Subcutaneous adipose tissue (tissue), 4 donors: ENCODE data around the gene TUBGCP5. TPM values are rescaled to one million over a fixed set of nuclear protein-coding genes. Genes with fewer than 3 reads are reported as not detected.

Experiments
- total RNA-seq, 4 donors: library from RNA; depleted of rRNA; stranded (reverse); fragments of >200 nt; gene quantifications; one replicate each; pipeline ENCODE4 v1.1.0, GENCODE V29; 2016
- TF ChIP-seq, protein P1 (sequence below): fragments of 450-650 bp; IDR thresholded peaks from one replicate; pipeline ENCODE4 v1.5.1; 2016; ENCODE audit warnings: low read depth, mild to moderate bottlenecking, control low read depth, antibody characterized with exemption, moderate library complexity

TUBGCP5 gene
- total RNA-seq, 4 donors from 2014 or later: 17.7 to 30.7 (median 27.0) TPM

DNA sequence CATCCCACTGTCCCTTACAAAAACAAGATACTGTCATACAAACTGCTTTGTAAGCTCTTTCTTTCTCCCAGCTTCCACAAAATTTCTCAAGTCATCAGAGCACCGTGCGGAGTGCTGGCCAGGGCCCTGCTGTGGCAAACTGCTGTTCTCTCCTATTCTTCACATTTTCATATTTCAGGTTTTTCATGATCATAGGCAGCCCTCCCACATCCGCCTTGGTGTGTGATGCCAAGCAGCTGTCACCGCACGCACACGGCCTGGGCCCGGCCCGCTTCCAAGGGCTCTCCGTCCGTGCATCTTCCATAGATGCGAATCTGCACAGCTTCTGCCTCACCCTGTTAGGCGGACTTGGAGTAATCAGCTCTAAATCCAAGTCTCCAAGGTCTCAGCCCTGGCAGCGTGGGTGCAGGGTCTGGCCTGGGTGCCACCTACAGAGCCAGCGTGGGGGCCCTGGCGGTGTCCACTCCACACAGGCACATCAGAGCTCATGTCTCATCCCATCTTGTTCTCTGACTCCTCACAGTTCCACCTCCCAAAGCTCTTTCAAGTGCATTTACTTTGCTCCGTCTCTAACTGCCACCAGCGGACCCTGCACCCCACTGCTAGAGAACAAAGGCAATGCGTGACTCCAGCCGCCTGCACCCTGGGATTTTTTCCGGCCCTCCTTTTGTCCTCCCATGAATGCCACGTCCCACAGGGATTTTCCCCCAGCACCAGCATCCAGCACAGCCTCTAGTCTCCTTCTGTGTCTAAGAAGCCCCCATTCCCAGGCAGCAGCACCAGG lies 86.4 kb downstream of the TUBGCP5 start:
- TF ChIP-seq, protein P1, sequence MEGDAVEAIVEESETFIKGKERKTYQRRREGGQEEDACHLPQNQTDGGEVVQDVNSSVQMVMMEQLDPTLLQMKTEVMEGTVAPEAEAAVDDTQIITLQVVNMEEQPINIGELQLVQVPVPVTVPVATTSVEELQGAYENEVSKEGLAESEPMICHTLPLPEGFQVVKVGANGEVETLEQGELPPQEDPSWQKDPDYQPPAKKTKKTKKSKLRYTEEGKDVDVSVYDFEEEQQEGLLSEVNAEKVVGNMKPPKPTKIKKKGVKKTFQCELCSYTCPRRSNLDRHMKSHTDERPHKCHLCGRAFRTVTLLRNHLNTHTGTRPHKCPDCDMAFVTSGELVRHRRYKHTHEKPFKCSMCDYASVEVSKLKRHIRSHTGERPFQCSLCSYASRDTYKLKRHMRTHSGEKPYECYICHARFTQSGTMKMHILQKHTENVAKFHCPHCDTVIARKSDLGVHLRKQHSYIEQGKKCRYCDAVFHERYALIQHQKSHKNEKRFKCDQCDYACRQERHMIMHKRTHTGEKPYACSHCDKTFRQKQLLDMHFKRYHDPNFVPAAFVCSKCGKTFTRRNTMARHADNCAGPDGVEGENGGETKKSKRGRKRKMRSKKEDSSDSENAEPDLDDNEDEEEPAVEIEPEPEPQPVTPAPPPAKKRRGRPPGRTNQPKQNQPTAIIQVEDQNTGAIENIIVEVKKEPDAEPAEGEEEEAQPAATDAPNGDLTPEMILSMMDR: no peak

DNA sequence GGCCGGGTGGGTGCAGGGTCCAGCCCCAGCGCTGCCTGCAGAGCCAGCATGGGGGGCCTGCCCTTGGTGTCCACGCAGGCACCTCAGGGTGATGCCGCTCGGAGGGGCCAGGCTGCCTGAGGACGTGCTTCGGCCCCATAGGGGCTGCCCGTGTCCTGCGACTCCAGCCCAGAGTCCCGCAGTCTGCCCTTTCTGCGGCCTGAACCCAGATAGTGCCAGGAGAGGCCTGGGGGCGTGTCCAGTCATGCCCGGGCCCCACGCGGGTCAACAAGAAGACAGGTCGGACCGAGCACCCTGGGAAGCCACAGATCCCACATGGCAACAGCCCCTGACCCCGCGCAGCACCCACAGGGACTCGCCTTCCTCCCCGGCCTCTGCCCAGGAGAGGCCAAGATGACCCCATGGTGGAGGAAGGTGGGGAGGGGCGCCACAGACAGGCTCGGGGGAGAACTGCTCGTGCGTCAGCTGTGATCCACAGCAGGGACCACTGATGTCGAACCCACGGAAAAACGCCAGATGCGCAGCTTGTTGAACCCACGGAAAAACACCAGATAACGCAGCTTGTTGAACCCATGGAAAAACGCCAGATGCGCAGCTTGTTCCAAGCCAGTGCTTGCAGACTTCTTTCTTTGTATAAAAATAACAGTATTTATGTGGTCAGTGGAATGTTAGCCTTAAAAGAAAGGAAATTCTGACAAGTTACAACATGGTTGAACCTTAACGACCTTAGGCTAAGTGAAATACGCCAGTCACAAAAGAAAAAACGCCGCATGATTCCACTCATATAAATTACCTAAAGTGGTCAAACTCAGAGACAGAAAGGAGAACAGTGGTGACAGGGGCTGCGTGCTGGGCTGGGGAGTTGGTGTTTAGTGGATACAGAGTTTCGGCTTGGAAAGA lies 87.7 kb downstream of the TUBGCP5 start:
- TF ChIP-seq, protein P1: no peak

DNA sequence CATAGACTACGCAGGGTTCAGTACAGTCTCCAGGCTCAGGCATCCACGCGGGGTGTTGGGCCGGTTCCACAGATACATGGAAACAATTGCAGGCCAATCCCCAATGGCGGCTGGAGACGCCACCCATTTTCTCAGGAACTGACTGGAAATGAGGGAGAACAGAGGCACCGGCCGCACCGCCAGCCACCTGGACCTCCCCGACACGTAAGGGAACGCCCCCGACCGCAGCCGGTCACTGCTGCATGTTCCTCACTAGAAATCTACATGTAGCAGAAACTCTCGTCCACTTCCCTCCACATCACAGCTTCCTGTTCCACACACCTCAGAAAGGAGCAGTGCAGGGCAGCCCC lies 88.4 kb downstream of the TUBGCP5 start:
- TF ChIP-seq, protein P1: no peak

DNA sequence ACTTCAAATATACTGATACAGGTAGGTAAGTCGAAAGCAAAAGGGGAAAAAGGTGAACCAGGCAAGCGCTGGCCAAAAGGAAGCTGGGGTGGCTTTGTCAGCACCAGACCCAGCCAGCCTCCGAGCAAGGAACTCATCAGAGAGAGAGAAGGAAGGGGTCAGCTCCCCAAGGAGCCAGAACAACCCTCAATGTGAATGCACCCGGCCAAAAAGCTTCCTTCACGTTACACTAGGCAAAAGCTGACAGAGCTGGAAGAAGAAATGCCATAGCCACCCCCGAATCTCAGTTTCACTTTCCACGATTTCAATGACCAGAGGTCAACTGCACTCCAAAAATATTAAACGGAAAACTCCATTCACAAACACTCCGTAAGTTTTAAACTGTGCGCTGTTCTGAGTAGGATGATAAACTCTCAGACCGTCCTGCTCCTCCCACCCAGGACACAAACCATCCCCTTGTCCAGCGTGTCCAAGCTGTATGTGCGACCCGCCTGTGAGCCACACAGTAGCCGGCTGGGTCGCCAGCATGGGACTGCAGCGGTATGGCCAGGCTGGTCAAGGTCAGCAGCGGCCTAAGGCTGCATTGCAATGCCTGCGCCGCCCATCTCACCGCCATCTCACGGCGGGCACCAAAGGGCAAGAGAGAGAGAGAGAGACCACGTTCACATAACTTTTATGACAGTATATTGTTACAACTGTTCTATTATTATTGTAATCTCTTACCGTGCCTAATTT lies 88.9 kb downstream of the TUBGCP5 start:
- TF ChIP-seq, protein P1: no peak

Other genes with a start within 250 kb of the TUBGCP5 start
- gene NIPA2, start 200.9 kb downstream of the TUBGCP5 start, total RNA-seq: 10 to 100 TPM; 38.8 to 55.4 (median 40.5) TPM
- 100 to 1,000 TPM in 3 of 4 donors, 10 to 100 TPM in 1; 81.2 to 131 (median 114) TPM for gene CYFIP1, start 59.2 kb downstream of the TUBGCP5 start, total RNA-seq
- gene GOLGA6L1, start 97.3 kb upstream of the TUBGCP5 start, total RNA-seq: not detected